ENCODE data around the gene RRAS2.
A peak's percentile ranks its signal among the peaks of the same experiment; 100 is the strongest.
"Not testable (repeated sequence)": the region's sequence is repeated elsewhere in the genome, so short reads cannot be mapped to it uniquely, and the experiment has no call there.

Gene RRAS2

GRCh38 chr11:14360976-14361375 lies 2.0 kb upstream of the RRAS2 start:
- H3K4me3 ChIP-seq (ENCODE audit: low read length) = no peak overlapping the region
- no peak for TF ChIP-seq CTCF (conservative IDR thresholded peaks at IDR 0.05; ENCODE audit: low read depth, low read length)
- DNase-seq (ENCODE audit: low read depth) = no peak

GRCh38 chr11:14359501-14360031 lies 583 bp upstream of the RRAS2 start:
- no peak for DNase-seq (ENCODE audit: low read depth)
- no peak for TF ChIP-seq CTCF (conservative IDR thresholded peaks at IDR 0.05; ENCODE audit: low read depth, low read length)
- H3K4me3 ChIP-seq (ENCODE audit: low read length) = peak overlapping the region; percentile 60

- TF ChIP-seq CTCF (conservative IDR thresholded peaks at IDR 0.05; ENCODE audit: low read depth, low read length) = no peak
- DNase-seq (ENCODE audit: low read depth) = peak; percentile 32
- peak overlapping the region; percentile 88 for H3K4me3 ChIP-seq (ENCODE audit: low read length)
Observed at GRCh38 chr11:14357881-14358728, 878 bp downstream of the RRAS2 start.

GRCh38 chr11:14356342-14356741 lies 2.6 kb downstream of the RRAS2 start:
- TF ChIP-seq CTCF (conservative IDR thresholded peaks at IDR 0.05; ENCODE audit: low read depth, low read length) = no peak
- H3K4me3 ChIP-seq (ENCODE audit: low read length) = no peak overlapping the region
- DNase-seq (ENCODE audit: low read depth) = no peak

GRCh38 chr11:14354604-14355003 lies 4.4 kb downstream of the RRAS2 start:
- DNase-seq (ENCODE audit: low read depth); H3K4me3 ChIP-seq (ENCODE audit: low read length): not testable (repeated sequence)

GRCh38 chr11:14350716-14351238 lies 8.2 kb downstream of the RRAS2 start:
- no peak for DNase-seq (ENCODE audit: low read depth)
- H3K4me3 ChIP-seq (ENCODE audit: low read length) = no peak overlapping the region
- TF ChIP-seq CTCF (conservative IDR thresholded peaks at IDR 0.05; ENCODE audit: low read depth, low read length) = no peak

GRCh38 chr11:14350215-14350614 lies 8.8 kb downstream of the RRAS2 start:
- no peak for TF ChIP-seq CTCF (conservative IDR thresholded peaks at IDR 0.05; ENCODE audit: low read depth, low read length)
- no peak overlapping the region for H3K4me3 ChIP-seq (ENCODE audit: low read length)
- no peak for DNase-seq (ENCODE audit: low read depth)
